HG03175 (cell line): ENCODE results near the gene LAPTM5.

Experiments used
- ATAC-seq: cut with Tn5 transposase; IDR thresholded peaks from one replicate; pipeline ENCODE4 v1.9.1; 2021; ENCODE audit warnings: mild to moderate bottlenecking, moderate library complexity; ENCODE audit not compliant: unreplicated experiment

The LAPTM5 gene

DNA sequence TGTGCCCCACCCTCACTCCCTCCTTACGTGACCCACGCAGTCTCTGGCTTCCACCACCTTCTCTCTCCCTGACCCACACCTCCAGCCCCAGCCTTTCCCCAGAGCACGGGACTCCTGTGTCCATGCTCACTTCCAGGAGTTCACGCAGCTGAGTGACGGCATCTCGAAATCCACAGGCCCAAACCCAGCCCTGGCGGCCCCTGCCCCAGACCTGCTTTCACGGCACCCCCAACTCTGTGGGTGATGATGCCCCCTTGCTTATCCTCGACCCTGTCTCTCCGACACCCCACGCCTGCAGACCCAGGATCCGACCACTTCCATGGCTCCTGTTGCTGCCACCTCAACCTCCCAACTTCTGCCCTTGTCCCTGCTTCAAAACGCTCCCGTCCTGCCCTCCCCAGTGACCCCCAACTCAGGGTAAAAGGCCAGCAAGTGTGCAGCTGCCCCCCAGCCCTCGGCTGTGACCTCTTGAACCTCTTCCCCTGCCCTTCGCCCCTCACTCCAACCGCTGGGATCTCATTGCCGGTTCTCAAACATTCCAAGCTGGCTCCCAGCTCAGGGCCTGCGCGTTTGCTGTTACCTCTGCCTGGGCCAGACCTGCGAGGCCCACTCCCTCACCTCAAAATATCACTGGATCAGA, 30.4 kb upstream of the LAPTM5 start:
- ATAC-seq: no peak

DNA sequence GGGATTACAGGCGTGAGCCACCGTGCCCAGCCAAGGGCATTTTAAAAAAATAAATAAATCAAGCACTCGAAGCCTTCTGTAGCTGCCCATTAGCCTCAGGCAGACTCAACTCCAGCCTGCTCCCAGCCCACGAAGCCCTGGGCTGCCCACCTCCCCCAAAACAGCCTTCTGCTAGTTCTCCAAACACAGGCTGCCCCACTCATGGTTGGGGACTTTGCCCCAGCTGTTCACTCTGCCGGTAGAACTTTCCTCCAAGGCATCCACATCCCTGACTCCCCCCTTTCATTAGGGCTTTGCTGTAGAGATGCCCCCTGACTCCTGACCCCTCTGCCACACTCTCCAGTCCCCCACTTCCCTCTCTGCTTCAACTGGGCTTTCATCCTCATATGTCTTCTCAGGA, 29.7 kb upstream of the LAPTM5 start:
- ATAC-seq: no peak

DNA sequence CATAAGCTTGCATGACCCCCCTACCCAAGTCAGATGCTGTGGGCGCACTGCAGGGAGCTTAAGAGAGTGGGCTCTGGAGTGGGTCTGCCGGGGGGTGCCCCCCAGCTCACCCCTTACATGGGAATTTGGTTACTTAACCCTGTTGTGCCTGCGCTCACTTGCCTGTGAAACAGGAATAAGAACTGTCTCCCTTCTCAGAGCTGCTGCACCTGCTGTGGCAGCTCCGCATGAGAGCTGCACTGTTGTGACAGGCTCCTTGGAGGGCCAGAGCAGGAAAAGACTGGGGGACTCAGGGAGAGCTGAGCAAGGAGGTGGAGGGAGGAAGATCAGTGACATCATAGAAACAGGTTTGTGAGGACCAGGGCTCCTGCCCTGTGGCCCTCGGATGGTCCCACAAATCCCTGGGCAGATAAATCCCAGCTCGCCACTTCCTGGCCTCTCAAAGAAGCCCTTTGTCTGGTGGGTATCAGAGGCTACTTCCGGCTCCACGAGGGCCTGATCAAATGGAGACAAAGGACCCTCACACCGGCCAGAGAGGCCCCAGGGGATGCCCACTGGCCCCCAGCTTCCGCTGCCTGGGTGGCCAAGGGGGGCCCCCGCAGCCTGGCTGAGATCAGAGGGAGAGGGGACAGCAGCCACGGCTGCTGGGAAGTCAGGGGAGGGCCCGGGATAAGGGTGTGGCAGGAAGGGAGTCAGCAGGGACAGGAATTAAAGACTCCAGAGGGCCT, 28.9 kb upstream of the LAPTM5 start:
- ATAC-seq: no peak

DNA sequence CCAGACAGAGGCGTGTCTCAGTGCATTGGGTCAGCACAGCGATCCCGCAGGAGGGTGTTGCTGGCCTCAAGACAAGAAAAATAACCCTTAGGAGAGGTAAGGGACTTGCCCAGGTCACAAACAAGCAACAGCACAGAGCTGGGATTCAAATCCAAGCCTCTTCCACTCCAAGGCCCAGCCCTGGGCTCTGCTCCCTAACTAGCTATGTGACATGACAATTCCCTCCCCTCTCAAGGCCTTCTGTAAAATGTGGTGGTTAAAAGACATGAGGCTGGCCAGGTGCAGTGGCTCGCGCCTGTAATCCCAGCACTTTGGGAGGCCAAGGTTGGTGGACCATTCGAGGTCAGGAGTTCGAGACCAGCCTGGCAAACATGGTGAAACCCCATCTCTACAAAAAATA, 28.1 kb upstream of the LAPTM5 start:
- no peak for ATAC-seq

DNA sequence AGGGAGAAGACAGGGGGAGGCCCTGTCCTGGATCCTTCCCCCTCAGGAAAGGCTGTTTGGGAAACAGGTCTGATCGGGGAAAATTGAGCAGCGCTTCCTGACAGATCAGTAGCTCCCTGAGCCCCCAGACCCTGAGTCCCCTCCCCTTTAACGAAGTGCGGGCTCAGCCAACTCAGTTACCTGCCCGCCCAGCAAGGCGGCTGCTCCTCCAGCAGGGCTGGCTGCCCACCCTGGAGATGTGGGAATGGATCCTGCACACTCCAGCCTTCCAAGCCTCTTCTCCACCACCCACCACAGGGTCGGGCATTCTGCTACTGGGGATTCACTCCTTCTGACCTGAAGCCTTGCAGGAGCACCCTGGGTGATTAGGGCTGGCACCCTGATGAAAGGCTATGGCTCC, 27.6 kb upstream of the LAPTM5 start:
- ATAC-seq: no peak

DNA sequence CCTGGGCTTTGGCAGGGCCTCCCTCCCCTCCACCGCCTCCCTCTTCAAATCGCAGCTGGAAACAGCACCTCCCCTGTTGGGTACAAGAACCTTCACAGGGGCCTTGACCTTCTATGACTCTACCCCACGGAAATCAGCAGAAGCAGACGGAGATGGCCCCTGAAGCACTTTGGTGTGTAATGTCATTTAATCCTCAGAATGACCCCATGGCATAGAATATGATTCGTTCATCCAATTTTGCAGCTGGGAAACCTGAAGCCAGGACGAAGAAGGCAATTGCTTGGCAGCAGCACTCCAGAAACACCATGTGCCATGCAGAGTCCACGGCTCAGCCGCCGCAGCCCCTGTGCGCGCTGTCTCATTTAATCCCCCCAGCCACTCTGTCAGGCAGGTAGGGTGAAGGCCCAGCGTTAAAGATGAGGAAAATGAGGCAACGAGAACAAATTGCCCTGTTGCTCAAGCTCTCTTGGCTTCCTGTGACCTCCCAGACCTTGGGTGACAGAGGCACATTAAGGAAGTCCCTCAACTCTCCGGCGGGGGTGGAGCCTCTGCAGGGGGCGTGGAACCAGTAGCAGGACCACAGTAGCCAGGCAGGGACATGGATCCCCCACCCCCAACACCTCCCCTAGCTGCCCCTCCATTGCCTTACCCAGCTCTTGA, 25.8 kb upstream of the LAPTM5 start:
- no peak for ATAC-seq

DNA sequence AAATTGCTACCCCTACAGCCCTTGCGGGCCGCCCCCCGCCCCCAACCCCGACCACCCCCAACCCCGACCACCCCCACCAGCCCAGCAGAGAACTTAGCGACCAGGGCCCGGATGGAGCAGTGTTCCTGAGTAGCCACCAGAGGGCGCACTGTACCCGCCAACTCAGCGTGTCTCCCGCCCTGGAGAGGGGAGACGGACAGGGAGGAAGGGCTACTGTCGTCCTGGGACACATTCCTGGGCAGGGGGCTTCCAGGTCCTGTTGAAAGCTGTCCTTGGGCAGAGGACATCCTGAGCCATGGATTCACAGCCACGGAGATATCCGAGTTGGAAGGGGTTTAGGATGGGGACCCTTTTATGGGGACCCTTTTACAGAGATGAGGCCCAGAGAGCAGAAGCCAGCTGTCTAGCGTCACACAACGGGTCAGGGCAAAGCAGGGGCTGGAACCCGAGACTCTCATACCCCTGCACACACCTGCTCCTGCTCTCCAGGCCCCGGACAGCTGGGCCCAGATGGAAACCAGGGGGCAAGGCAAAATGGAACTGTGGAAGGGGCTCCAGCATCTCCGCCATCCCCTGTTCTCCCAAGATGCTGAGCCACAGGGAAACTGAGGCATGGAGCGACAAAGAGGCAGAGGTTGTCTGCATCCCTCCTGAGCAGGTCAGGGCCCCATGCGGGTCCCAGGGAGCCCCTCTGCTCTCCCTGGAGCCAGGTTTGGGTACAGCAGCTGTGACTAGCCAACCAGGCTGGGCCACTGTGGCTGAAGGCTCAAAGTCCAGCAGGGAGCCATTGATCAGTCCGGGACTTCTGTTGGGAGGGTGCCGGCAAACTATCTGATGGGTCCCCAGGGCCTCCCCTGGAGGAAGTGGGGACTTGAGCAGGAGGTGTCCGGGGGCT, 25.0 kb upstream of the LAPTM5 start:
- ATAC-seq: peak; percentile 59

DNA sequence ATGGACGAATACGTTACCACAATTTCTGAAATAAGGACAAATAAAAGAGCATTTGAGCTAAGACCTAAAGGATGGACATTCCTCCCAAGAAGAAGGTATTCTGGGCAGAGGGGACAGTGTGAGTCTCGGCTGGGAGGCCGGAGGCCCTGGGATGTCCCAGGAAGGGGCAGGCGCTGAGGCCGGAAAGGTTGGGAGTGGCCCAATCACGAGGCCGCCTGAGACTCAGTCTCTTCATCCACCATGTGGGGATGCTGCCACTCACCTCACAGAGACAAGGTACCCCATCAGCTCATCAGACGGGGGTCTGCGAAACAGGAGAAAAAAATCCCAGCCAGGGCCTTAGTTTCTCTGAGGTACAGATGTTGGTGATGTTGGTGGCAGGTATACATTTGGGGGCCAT, 24.3 kb upstream of the LAPTM5 start:
- no peak for ATAC-seq

DNA sequence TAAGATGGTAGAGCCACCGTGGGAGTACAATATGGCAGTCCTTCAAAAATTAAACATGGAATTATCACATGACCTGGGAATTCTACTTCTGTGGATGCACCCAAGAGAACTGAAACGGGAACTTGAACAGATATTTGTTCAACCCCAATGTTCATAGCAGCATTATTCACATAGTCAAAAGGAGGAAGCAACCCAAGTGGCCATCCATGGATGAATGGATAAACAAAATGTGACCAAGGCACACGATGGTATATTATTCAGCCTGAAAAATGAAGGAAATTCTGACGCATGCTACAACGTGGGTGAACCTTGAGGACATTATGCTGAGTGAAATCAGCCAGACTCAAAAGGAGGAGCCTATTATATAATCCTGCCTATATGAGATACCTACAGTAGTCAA, 22.8 kb upstream of the LAPTM5 start:
- ATAC-seq: no peak

DNA sequence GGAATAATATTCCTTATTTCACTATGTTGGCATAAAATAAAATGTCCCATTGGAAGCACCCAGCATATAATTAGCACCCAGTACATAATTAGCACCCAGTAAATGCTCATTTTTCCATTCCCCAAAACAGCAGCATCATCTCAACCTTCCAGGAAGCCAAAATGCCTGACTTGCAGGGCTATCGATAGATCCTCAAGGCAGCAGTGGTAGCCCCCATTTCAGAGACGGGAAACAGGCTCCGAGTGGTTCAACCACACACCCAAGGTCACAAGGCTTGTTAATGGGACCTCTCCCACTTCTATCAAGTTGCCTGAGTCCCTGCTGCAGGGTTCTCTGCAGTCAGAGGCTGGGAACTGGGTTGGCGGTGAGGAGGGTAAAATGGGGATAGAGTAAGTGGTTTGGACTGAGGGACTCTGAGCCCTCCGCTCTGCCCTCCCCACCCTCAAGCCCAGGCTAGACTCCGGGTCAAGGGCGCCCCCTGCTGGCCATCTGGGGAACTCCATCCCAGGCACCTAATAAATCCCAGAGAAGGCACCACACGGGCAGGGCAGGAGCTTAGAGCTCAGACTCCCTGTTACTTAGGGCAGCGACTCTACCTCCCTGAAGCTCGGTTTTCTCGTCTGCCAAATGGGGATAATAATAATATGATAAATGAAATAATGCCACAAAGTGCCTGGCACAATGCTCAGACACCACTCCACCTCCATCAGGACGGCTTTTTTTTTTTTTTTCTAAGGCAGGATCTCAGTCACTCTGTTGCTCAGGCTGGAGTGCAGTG, 21.9 kb upstream of the LAPTM5 start:
- peak; percentile 67 for ATAC-seq

DNA sequence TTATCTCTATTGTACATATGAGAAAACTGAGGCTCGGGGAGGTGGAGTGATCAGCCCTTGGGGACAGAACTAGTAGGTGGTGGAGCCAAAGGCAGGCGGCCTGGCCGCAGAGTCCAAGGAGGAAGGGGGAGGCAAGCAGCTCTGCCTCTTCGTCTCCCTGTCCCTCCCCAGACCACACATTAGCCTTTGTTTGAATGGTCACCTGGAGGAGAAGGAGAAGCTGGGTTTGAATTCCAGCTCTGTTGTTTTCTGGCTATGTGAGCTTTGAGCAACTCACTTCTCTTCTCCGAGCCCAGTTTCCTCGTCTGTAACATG, 21.4 kb upstream of the LAPTM5 start:
- no peak for ATAC-seq

DNA sequence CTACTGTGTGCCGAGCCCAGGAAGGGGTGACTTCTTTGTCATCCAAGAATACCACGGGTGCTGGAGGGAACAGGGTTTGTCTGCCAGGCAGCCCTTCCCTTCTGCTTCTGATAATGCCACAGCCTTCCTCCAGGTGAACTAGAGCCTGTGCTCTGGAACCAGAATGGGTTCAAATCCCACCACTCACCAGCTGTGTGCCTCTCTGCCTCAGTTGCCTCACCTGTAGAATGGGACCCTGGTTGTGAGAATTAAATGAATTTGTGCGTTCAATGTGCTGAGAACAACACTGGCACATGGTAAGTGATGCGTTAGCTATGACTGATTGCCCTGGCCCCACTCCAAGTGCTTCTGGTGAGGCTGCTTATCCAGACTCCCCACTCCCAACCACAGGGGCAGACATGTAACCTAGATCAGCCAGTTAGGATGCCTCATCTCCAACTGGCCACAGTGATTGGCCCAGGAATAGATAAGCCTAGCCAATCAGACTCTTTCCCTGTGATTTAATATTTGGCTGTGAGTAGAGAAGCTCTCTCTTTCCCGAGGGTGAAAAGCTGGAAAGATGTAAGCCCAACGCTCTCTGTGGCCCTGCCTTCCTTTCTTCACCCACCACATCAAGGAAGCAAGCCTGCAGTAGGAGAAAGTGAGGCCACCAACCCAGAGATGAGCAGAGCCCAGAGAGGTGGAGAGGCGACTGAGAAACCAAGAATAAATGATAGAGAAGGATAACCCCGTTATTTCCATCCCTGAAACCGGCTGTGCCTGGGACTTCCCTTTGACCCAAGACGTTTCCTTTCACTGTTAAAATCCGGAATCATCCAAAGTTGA, 20.8 kb upstream of the LAPTM5 start:
- ATAC-seq: no peak

DNA sequence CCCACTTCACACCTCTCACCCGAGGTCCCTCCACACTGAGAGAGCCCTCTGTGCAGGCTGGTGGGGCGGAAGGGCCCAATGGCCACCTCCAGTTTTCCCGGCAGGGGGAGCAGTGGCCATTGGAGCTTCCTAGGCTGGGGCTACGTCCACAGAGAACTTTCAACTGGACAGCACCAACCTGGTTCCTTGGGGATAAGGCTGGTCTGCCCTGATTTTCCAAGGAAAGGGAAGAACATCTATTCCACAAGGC, 20.3 kb upstream of the LAPTM5 start:
- no peak for ATAC-seq

DNA sequence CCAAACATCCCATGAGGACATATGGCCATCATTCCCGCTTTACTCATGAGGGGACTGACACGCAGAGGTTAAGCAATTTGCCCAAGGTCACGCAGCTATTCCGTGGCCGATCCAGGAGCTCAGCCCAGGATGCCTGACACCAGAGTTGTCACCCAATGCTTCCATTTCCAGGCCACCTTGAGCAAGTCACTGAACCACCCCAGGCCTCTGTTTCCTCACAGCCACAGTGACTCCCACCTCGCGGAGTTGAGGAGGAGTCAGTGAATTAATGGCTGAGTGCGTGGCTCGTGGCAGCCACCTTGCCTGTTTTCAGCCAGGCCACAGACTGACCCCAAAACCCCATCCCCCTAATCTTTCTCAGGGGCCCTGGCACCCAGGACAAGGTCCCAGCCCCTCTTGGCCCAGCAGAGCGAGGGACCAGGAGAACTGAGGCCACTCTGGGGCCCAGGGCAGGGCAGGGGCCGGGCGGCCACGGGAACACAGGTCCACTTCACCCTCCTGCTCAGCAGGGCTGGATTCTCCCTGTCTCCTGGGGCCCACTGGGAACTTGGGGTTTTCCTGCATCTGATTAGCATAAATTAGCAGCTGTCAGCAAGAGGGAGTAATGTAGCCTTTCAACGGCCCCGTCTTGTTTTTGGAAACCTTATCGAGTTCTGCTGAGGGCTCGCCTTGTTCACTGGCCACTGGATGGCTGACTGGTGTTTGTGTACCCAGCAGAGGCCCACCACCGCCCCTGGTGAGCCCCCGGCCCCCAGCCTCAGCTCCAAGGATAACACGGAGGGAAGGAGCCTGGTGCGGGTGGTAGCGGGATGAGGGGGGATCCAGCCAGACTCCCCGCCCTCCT, 19.7 kb upstream of the LAPTM5 start:
- no peak for ATAC-seq

DNA sequence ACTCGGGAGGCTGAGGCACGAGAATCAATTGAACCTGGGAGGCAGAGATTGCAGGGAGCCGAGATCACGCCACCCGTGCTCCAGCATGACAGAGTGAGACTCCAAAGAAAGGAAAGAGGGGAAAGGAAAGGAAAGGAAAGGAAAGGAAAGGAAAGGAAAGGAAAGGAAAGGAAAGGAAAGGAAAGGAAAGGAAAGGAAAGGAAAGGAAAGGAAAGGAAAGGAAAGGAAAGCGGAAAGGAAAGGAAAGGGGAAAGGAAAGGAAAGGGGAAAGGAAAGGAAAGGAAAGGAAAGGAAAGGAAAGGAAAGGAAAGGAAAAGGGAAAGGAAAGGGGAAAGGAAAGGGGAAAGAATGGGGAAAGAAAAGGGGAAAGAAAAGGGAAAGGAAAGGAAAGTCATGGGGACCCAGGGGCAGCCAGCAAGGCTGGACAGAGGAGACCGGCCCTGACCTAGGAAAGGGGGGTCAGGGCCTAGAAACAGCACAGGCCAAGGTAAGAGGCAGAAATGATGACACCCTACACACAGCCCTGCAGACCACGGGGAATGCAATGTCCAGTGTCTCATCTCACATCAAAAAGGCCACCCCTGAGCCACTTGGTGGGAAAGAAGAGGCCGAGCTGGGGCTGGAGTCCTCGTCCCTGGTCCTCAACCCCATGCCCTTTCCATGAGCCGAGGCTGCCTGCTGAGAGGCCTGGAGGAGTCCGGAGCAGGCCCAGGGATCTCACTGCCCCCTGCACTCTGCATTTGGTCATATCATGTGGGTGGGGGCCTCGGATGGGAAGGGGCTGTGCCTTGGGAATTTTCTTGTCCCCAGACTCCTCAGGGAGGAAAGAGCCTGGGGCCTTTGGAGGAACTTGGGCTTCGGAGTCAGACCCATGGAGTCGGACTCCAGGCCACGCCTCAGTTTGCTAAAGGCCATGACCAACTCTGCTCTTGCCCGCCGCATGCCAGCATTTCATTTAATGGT, 18.8 kb upstream of the LAPTM5 start:
- no peak for ATAC-seq

DNA sequence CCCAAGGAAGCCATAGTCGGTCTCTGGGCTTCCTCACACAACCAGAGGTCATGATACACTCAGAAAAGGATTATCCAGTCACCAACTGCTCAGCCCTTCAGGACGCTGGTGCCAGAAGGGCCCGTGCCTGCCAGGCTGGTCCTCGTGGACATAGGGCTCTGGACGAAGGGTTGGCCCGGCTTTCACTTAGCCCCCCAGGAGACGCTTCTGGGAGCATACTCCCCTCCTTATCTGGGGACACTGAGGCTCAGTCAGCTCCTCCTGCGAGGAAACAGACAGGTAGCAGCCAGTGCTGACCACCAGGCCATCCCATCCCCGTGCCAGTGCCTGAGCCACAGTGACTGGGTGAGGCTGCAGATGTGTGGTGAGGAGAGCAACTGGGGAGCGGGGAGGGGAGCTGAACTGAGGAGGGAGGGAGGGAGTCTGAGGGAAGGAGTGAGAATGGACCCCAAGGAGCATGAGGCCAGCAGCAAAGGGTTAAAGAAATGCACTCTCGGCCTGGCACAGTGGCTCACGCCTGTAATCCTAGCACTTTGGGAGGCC, 17.9 kb upstream of the LAPTM5 start:
- ATAC-seq: no peak

DNA sequence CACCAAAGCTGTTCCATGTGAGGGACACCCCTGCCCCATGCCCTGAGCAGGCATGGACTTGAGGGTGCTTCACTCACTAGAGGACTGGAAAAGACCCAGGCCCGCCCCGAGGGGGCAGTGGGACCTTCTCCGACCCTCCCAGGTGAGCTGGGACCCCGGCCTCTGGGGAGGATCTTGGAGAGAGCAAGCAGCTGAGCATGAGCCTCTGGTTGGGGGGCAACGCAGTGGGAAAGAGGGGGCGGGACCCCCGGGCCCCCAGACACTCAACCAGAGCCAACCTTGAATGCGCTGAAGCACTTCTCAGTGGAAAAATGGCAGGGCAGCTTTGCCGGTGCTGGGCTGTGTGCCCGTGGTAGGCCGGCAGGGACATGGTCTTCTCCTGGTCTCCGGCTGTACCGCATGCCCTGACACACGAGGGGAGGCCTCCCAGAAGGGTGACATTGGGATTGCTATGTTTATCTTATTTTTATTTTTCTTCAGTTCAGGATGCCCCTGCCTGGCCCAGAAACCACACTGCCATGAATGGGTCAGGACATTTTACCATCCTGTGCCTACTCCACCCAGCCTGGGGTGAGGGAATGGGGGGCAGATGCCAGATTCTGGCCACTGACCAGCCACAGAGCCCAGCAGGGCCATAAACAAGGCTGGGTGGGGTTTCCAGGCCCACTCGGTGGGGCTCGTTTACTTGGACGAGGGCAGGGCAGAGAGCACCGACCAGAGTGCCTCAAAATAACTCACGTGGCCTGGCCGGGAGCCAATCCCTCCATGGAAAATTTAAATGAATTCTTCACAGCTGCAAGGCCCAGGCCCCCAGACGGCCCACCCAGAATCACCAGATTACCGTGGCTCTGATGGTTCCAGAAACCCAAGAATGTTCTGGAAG, 17.2 kb upstream of the LAPTM5 start:
- ATAC-seq: no peak
